ENCODE measurements around the gene NBEA.

The NBEA gene

DNA sequence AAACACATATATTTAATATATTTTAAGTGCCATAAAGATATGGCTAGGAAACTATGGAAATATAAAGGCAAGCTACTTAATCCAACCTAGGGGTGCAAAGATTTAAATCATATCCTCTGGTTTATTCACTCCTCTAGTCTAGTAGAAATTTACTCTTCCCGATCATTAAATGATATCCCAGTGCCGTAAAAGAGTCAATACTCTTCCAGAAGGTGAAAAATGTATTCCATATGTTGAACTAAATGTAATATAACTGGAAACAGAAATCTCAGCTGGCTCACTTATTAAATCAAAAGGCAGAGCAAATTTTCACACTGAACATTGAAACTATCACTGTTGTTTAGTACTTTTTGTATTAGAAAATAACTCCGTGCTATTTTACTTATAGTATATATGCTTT, 523.3 kb downstream of the NBEA start:
- TF ChIP-seq CTCF (IDR thresholded peaks at IDR 0.05; ENCODE audit: low read depth, low read length) = no peak
- in situ Hi-C loops (cut with HindIII; ENCODE audit: low sequenced_read_pairs) = no loop called here
- no peak for DNase-seq (ENCODE audit: low read depth, low spot score)
- no peak overlapping the region for H3K4me3 ChIP-seq (ENCODE audit: low read depth, low read length)

GRCh38 chr13:35468195-35468594, 526.1 kb downstream of the NBEA start:
- TF ChIP-seq CTCF (IDR thresholded peaks at IDR 0.05; ENCODE audit: low read depth, low read length) = no peak
- DNase-seq (ENCODE audit: low read depth, low spot score) = peak; percentile 10
- in situ Hi-C loops (cut with HindIII; ENCODE audit: low sequenced_read_pairs) = no loop called here
- H3K4me3 ChIP-seq (ENCODE audit: low read depth, low read length) = no peak overlapping the region

DNA sequence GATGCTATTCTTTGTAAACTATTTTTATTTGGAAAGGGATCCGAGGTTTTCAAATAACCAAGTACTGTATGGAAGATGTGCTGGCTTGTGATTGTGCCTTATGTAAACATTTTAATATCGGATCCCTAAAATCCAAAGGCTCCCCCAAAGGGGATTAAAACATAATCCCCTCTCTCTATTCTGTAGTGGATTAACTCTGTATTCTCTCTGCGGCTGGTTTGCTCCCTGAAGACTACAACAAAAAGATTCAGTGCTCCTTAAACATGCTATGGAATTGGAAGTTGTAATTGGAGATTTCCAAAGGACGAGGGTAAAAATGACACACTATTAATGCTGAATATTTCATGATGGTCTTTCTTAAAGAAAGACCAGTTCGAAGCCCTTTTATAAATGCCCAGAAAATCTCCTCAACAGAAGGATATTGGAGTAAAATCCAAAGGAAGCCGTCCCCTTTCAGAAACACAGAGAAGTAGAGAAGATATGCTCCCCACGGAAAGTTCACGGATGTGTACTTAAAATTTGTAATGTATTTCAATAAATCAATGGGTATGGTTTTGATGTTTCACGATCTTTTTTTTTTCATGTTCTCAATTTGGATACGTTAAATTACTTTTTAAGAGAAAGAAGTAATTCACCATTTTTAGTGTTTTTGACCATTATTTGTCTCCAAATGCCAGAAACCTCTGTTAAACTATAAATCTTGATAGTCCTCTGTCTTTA, 527.9 kb downstream of the NBEA start:
- H3K4me3 ChIP-seq (ENCODE audit: low read depth, low read length) = peak overlapping the region; percentile 31
- TF ChIP-seq CTCF (IDR thresholded peaks at IDR 0.05; ENCODE audit: low read depth, low read length) = no peak
- in situ Hi-C loops (cut with HindIII; ENCODE audit: low sequenced_read_pairs) = no loop called here
- DNase-seq (ENCODE audit: low read depth, low spot score) = no peak

- peak; percentile 43 for DNase-seq (ENCODE audit: low read depth, low spot score)
- in situ Hi-C loops (cut with HindIII; ENCODE audit: low sequenced_read_pairs) = no loop called here
- TF ChIP-seq CTCF (IDR thresholded peaks at IDR 0.05; ENCODE audit: low read depth, low read length) = no peak
- peak overlapping the region; percentile 31 for H3K4me3 ChIP-seq (ENCODE audit: low read depth, low read length)
Measured at GRCh38 chr13:35470671-35471661, 528.9 kb downstream of the NBEA start.

- in situ Hi-C loops (cut with HindIII; ENCODE audit: low sequenced_read_pairs) = no loop called here
- peak overlapping the region; percentile 10 for H3K4me3 ChIP-seq (ENCODE audit: low read depth, low read length)
- no peak for TF ChIP-seq CTCF (IDR thresholded peaks at IDR 0.05; ENCODE audit: low read depth, low read length)
- peak; percentile 1 for DNase-seq (ENCODE audit: low read depth, low spot score)
Measured at GRCh38 chr13:35471706-35472322, 529.7 kb downstream of the NBEA start.

- DNase-seq (ENCODE audit: low read depth, low spot score) = peak; percentile 10
- no peak for TF ChIP-seq CTCF (IDR thresholded peaks at IDR 0.05; ENCODE audit: low read depth, low read length)
- in situ Hi-C loops (cut with HindIII; ENCODE audit: low sequenced_read_pairs) = no loop called here
- H3K4me3 ChIP-seq (ENCODE audit: low read depth, low read length) = peak overlapping the region; percentile 10
Measured at GRCh38 chr13:35472323-35472881, 530.3 kb downstream of the NBEA start.
